Stimulated activated CD8-positive, alpha-beta memory T cell treated with anti-CD3 and anti-CD28 coated beads, Interleukin-12 subunit alpha, Interleukin-12 subunit beta, amount 100 ng/mL, for 4 hours (primary cell): ENCODE data around the gene GPR85.
"Not testable (repeated sequence)": the region's sequence is repeated elsewhere in the genome, so short reads cannot be mapped to it uniquely, and the experiment has no call there.

ENCODE experiments used
- DNase-seq: peaks from one replicate; pipeline ENCODE4 v3.0.0-alpha.2; 2020; ENCODE audit warnings: low read depth

GPR85 gene

DNA sequence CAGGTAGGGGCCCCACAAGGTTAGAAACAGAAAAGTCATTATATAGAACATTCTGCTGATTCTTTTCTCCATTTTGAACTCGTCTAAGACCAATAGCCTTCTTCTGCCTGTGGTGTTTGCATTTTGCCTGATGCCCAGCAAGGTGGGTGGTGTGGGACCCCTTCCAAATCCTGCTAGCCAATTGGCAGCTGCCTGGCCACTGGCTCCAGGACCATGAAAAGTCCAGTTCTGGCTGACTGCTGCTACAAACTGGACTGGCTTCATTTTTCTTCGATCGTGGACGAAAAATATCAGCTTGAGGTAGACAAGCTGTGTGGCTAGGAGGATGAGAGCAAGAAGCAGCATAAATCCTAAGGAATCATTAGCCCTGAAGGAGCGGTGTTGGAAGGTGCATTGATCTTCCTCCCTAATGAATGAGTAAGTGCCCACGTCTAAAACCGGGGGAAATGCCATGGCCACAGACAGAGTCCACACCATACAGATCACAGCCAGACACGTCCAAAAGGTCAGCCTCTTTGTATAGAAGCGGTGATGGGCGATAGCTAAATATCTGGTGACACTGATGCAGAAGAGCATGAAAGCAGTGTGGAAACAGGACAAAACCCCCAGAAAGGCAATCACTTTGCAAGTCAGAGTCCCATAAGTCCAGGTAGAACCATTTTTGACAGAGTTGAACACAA lies 2.7 kb downstream of the GPR85 start:
- no peak for DNase-seq

DNA sequence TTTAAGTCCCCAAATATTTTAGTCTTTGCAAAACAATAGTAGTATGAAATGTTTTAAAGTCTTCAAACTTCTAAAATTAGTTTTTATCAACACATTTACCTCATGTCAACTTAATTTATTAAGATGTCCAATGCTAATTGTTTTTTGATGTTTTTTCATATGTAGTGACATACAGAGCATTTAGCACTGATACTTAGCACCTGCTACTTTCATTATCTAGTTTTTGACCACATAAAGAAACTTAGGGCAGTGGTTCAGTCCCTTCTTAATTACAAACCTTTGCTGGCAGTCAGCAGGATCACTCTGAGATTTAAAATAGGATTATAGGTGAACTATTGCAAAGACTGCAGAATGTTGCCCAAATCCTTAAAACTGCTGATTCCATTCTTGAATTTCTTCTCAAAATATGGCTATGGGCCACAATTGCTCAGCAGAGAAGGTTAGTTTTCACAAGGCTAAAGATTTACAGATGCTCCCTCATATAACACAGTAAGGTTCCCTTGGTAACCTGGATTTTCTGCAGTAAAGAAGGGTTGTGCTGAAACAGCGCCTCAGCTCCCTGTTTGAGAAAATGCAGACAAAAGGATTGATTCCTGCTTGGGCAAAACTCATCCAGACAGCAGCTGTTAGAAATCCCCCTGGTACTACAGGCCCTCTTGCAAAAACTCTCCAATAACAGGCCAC lies 3.4 kb downstream of the GPR85 start:
- DNase-seq = no peak

DNA sequence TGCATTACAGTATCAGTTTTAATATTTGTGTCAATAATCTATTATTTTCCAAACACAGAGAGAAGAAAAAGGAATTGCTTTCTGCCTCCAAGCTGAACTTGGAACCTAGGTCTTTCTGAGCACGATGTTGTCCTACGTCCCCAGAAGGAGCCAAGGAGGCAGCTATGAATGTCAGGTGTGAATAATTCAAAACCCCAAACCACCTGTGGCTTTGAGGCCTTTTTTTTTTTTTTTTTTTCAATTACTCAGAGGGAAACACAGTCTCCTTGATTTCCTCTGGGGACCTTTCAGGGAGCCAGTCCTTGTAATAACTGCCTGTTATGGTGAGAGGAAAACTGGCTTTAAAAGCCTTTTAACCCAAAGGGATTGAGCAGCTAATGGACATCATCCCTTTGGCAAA lies 8.3 kb downstream of the GPR85 start:
- DNase-seq = no peak

DNA sequence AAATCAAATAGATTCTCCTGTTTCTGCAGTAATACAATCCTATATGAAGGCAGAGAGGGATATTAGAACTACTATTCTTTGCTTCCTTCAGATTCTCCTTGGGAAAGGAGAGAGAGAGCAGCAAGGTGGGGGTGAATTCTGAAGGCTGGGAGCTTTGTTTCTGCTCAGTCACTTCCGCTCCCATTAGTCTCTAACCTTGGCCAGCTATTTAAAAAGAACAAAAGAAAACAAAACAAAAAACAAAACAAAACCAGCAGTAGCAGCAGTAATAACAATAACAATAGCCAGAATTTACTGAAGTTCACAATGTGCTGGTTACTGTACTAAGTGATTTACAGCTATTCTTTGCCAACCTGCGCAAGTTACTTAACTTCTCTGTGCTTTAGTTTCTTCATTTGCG lies 9.9 kb downstream of the GPR85 start:
- DNase-seq = no peak

DNA sequence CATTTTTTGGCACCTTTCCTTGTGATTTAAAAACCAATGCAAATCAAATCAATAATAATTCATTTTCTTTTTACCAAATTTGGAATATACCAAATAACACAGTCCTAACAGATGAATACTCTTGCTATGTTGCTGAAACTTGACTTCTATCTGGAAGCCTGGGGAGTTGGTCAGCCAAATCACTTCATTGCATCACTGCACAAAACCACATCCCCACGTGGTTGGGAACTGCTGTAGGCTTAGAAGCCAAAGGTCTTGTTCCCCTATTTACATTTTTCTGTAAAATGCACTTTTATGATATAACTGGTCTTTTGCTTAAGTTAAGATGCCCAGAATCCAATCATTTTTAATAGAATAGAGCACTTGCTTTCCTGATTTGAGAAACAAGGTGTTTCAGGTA lies 15.2 kb downstream of the GPR85 start:
- no peak for DNase-seq

DNA sequence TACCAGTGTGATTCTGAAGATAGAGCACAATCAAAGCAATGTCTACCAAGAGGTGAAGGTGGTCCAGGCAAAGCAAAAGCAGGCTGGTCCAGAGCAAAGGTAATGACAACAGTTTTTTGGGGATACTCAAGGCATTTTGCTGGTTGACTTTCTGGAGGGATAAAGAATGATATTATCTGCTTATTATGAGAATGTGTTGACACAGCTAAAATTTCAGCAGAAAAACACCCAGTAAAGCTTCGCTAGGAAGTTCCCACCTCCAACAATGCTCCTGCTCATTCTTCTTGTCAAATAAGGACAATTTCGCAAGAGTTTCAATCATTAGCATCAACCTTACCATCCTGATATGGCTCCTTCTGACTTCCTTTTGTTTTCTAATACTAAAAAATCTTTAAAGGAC lies 24.1 kb downstream of the GPR85 start:
- DNase-seq = no peak

DNA sequence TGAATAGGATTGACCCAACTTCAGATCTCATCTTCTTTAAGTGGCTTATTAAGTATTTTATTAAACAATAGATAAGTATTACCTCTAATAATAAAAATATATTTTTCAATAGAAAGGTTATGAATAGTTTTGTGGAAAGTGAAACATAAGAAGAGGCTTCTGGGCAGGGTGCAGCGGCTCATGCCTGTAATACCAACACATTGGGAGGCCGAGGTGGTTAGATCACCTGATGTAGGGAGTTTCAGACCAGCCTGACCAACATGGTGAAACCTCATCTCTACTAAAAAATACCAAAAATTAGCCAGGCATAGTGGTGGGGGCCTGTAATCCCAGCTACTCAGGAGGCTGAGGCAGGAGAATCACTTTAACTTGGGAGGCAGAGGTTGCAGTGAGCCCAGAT lies 26.5 kb downstream of the GPR85 start:
- no peak for DNase-seq

DNA sequence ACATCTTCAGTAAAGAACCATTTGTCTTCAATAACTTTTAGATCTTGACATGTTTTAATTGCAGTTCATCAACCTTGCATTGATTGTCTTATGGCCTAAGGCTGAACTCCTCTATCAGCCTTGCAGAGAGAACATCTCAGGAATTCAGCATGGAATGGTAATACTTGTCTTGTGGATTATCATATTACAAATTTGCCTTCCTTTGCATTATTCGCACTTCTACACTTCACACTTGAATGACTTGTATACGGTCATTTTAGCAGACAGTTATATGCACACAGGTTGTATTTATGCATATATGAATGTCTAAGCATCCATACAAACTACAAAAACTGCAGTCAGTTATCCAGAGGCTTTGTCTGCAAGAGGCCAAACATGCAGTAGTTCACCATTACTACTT lies 31.7 kb downstream of the GPR85 start:
- DNase-seq = no peak

DNA sequence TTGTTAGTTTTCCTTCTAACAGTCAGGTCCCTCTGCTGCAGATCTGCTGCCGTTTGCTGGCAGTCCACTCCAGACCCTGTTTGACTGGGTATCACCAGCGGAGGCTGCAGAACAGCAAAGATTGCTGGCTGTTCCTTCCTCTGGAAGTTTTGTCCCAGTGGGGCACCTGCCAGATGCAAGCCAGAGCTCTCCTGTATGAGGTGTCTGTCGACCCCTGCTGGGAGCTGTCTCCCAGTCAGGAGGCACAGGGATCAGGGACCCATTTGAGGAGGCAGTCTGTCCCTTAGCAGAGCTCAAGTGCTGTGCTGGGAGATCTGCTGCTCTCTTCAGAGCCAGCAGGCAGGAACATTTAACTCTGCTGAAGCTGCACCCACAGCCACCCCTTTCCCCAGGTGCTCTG lies 32.4 kb downstream of the GPR85 start:
- not testable (repeated sequence) for DNase-seq

DNA sequence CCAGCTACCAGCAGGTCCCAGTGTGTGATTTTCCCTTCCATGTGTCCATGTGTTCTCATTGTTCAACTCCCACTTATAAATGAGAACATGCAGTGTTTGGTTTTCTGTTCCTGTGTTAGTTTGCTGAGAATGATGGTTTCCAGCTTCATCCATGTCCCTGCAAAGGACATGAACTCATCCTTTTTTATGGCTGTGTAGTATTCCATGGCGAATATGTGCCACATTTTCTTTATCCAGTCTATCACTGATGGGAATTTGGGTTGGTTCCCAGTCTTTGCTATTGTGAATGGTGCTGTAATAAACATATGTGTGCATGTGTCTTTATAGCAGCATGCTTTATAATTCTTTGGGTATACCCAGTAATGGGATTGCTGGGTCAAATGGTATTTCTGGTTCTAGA lies 37.4 kb downstream of the GPR85 start:
- not testable (repeated sequence) for DNase-seq

DNA sequence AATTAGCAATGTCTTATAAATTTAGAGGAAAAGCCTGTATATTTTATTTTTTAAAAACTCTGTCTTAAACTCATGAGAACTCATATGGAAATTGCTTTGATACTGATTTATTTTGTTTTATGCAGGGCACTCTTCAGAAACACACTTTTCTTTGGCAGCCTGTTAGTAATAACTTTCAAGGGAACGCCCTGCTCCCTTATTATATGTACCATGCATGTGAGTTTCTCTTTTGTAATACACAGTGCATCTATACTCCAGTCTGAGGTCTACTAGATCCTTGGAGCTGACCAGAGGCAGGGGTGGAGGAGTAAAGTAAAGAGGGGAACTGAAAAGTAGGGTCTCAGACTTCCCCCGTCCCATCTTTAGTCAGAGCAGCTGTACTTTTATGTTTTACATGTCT lies 40.2 kb downstream of the GPR85 start:
- no peak for DNase-seq

DNA sequence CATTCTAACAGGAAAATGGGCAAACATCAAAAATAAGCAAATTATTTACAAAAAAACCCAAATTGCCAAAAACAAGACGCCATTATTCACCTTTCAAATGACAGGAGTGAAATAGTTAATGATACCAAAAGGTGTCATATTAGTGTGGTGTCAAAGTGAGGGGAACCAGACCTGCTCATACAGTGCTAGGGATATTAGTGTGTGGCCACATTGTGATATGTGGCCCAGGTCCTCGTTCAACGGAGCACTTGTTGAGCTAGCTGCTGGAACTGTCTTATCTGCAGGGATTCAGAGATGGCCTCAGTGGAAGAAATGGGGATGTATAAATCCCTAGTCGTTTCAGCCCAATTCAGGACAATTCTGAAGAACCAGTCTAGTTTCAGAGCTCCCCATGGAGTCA lies 41.2 kb downstream of the GPR85 start:
- DNase-seq = no peak

DNA sequence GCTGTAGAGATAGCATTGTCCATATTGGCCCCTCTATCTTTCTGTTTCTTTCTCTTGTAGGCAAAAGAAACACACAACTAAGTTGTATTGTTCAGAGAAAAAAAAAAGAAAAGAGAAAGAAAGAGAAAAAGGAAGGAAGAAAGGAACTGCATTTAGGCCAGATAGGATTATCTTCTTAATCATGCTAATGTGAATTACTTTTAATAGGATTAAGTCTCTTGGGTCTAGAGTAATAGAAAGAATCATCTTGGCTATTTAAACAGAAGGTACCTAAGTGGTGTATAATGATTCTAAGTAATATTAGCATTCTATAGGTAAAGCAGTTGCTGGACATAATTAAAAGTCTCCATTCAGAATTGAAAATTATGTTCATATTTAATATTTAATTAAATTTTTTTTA lies 42.2 kb downstream of the GPR85 start:
- no peak for DNase-seq

DNA sequence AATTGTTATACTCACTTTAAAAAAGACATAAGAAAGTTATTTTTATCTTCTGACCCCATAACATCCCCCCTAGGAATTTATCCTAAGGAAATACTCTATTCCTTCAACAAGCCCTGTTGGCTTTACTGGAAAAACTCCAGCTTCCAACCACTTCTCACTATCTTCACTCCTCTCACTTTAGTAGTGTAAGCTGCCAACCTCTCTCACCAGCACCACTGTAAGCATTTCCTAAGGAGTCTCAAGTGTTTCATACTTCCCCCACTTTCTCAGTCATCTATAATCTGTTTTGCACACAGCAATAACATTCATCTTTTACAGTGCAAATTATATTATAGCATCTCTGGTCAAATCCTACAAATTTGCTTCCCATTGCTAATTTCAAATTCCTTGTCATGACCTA lies 45.8 kb downstream of the GPR85 start:
- DNase-seq = no peak

DNA sequence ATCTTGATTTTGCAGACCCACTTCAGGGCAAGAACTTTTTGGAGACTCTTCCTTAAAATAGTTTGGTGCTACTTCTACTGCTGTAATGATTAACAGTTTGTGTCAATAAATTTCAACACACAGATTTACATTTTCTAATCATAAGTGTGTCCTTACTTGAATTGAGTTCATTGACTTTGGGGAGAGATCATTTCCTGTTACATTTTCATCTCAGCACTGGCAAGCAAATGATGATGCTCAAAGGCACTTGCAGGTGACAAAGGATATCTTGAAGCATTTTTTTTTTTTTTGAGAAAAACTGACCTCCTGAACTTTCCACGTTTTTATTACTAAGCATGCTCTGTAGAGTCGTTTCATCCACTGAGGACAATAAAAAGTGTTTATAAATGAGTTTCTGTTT lies 52.7 kb downstream of the GPR85 start:
- no peak for DNase-seq
